GM21515 (cell line): Measurements from ENCODE around the gene CHD5.

Experiments used
- ATAC-seq: cut with Tn5 transposase; IDR thresholded peaks from one replicate; pipeline ENCODE4 v1.9.1; 2021; ENCODE audit not compliant: unreplicated experiment

Gene CHD5

DNA sequence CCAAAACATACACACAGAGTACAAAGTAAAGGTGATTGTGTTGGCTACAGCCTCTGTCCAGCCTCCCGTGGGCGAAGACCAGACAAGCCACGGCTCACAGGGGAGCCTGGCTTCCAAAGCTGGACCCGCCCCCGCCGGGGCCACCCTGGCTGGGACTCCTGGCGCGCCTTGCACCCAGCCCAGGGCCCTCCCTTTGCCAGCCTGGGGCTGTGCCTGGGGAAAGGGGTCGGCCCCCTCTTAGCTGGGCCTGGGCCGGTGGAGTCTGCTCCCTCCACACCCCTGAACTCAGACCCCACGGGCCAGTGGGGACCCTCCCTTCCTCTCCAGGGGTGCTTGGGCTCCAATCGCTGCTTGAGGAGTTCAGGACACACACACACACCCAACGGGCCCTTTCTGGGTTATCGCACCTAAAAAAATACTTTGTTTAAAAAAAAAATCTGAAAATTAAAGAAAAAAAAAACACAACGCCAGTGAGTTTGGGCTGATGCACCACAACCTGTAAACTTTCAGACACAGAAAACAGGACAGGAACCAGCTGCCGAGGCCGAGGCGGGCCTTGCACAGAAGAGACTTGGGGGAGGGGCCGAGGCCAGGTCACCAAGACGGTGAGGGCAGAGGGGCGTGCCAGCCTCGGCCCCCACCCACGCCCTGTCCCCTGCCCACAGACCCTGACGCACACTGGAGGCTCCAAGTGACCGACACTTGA is 78.1 kb downstream of the CHD5 start:
- no peak for ATAC-seq

DNA sequence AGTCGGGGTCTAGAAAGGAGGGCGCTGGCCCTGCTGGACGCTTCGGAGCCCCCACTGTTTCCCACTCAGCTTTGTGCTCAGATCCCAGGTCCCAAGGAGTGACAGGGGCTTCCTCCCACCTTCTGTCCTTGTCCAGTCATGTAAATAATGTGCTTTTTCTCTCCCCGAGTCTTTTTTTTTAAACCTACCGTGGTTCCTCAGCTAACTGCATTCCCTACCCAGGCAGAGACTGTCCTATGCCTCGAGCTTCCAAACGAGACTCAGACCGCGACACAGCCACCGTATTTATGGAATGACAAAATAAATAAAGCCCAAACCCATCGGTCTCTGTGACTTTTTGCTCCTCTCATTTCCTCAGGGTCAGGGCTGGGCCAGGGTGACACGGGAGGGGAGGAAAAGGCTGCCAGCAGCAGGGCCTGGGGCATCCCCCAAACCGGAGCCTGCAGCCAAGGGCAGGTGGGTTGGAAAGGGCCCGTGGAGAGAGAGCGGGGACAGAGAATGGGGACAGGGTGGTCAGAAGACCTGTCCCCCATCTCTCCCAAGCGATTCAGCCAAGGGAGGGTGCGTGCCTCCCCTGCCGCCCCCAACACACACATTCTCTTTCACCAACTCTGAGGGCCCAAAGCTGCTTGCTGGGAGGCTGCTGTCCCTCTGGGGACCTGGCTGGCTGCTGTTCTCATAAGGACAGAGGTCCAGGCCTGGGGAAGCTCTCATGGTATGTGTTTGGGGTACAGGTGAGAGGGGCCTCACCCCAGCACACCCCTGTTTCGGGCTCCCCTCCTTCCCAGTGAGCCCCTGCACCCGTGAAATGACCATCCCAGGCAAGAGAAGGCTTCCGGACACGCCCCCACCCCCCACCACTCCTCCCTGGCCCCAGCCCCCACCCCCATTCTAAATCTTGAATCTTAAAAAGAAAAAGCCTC is 79.0 kb downstream of the CHD5 start:
- ATAC-seq = no peak

DNA sequence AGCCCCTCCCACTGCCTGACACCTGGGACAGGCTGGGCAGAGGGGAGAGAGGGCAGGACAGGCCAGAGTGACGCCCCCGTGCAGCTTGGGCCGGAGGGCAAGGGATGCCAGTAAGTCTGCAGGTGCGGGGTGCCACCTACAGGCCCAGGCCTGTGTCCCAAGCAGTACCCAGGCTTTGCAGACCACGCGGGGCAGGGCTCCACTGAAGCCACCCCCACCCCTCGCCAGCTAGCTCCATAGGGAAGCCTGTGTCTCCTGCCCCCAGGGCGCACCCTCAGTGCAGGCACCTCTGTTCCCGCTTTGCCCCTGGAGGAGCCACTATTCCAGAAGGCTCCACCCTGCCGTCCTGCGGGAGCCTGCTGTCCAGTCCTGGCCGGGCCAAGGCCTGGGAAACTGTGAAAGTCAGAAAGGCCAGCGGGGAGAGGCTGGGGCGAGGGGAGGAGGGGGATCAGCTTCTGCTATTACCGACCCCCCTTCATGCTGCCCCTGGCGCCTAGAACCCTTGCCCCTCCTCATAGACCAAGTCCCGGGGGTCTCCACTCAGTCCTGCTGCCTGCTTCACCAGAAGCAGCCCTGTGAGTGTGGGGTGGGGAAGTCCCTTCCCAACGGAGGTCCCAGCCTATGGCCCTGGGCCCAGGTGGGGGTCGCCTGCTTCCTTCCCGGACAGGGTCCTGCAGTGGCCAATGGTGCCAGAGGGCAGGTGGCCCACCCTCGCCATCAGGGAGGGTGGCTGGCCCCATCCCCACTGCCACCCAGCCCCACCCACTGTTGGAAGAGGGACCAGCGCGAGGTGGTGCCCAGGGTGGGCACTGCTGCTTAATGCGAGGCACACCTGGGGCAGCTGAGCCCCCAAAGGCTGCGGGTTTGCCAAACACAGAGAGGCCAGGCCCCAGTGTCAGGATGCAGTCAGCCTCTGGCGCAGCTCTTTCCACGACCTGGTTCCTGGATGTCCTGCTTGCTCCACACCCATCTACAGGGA is 80.0 kb downstream of the CHD5 start:
- no peak for ATAC-seq

DNA sequence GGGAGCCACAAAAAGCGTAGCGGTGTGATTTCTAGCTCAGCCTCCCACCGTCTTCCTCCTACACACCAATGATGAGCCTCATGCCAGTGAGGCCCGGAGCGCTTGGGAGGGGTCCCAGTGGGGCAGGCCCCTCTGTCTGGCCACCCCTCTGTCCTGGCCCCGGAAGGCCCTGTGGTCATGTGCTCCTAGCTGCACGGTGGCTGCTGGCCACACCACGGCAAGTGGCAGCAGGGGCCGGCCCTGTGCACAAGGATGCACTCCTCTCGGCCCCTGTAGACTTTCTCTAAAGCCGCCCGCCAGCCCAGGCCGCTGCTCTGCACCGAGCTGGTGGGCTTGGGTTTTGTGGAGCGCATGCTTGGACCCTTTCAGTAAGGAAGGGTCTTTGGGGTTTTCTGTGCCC is 80.8 kb downstream of the CHD5 start:
- ATAC-seq = no peak

DNA sequence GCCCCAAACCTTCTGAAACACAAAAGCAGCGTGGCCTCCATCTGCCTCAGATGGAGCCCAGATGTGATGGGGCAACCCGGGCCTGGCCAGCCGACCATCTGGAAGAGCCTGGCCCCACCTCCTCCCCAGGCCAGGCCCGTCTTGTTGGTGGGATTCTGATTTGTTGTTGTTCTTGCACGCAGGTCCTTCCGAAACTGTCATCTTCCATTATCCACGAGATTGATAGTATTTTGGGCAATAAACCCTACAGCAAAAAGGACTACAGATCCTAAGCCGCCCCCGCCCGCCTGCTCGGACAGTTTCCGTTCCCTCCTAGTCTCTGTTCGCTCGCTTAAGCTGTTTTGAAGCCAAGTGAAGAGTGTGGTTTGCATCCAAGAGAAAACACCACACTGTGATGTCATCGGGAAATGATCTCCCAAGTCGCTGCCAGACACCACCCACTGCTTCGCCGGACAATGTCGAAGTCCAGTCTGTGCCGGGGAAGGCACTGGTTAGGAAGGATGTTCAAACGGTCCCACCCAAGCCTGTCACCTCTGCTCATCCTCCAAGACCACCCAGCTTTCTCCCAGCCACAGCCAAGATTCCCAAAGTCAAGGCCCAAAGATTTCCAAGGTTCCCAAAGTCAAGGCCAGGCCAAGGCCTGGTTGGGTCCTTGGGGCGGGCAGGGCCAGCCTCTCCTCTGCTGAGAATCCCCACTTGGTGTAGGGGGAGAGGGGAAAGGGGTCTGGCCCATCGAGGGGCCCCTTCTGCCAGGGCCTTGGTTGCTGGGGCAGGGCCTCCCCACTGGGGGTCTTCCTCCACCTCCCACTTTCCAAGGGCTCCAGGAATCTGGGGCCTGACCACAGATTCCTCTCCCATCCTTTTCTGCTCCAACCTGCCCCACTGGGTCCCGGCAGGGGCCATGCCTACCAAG is 81.6 kb downstream of the CHD5 start:
- no peak for ATAC-seq

DNA sequence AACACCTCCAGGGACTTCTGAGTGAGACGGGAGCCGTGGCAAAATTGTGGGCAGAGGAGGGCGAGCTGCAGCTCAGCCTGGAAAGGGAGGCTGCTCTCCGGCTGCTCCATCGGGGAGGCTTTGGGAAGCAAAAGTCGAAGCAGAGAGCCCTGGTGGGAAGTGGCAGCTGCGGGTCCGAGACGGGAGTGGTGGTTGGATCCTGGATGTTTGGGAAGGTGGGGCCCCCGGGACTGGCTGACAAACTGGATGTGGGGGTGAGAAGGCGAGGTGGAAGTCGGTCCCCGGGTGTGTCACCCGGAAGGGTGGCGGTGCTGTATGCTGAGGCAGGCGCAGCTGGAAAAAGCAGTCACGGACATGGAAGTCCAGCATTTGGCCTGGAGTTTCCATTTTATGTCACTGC is 82.3 kb downstream of the CHD5 start:
- no peak for ATAC-seq

DNA sequence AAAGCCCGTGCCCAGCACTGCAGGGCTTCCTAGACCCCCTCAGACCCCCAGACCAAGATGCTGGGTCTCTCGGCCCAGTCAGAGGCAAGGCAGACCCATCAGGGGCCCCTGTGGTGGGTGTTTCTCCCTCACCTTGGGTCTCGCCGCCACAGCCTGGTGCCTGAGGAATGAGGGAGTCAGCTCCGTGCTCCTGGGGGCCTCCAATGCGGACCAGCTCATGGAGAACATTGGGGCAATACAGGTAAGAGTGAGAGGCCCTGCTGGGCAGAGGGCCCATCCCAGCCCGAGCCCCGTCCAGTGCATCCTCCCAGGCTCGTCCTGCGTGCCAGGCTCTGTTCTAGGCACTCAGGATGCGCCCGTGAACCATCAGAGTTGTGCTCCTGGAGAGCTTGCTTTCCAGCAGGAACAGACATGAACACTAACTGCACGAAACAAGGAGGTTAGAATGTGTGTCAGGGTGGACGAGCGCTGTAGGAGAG is 83.0 kb downstream of the CHD5 start:
- no peak for ATAC-seq

DNA sequence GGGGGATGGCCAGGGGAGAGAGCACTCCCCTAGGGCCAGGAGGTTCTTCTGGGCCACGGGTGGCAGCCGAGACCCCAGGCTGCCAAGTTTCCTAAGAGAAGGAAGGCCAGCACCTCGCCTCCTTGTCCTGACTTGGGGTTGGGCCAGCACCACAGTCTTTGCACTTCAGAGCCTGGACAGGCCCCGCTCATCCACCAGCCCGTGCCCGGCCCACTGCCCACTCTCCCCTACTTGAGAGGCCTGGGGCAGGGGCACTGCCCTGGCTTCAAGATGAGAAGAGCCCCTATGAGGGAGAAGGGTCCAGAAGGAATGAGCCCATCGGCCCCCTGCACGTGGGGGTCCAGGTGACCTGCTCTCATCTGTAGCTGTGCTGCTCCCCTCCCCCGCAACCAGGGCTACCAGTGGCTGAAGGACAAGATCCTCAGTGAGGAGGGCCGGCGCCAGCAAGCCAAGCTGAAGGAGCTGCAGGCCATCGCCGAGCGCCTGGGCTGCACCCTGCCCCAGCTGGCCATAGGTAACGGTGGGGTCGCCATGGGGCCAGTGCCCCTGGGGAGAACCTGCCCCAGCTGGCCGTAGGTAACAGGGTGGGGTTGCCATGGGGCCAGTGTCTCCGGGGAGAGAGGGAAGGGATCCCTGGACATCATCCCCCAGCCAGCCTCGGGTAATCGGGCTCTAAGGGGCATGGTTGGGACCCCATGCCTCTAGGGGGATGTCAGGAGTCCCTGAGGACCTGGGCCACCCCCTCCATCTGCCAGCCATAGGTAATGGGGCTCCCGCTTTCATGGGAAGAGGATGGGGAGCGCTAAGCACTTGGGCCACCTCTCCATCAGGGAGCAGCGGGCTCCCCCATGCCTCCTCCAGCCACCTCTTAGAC is 83.6 kb downstream of the CHD5 start:
- ATAC-seq = no peak

DNA sequence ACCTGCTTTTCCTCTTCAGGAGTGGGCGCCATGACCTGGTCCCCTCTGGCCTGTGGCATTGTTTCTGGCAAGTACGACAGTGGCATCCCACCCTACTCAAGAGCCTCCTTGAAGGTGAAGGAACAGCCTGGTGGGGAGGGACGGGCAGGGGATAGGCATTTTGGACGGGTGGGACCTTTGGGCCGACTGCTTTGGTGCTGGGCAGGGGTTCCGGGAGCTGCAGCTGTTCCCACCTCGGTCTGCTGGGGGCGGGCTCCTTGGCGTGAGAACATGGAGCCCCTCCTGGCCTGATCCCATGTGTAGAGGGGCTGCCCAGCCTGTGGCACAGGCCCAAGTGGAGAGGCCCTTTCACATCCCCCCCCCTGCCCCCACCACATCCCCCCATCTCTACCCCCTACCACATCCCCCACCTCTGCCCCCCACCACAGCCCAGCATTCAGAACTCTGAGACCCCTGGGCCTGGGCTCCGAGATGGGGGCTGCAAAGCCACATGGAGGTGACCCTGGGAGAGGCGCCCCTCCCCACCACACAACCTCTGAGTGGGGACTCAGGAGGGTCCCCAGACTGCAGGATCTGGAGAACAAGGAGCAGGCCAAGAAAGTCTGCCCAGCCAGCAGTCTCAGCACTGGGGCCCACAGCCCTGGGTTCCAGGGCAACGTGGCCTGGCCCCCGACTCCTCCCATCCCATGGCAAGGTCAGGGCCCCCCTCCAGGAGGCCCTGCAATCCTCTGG is 84.4 kb downstream of the CHD5 start:
- no peak for ATAC-seq

DNA sequence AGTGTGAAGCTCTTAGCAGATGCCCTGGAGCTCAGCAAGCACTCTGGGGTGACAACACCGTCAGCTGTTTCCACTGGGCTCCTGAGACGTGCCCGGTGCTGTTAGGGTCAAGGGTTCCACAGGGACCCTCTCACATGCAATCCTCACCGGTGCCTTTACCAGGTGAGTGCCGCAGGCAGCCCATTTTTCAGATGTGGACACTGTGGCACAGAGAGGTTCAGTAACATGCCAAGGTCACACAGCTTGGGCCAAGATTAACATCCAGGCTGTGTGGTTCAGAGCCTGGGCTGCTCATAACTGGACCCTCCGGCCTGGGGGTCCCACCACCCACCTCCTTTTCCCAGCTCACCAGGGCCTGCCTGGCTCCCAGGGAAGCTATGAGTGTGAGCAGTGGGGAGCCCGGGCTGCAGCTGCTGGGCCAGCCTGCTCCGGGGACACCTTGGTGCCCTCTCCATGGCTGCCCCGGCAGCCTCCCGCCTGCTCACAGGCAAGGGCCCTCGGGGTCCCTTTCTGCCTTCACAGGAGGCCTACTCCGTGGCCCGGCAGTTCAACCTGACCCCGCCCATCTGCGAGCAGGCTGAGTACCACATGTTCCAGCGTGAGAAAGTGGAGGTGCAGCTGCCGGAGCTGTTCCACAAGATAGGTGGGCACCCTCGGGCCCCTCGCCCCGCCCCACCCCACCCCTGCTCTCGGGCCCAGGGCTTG is 85.2 kb downstream of the CHD5 start:
- ATAC-seq = no peak

DNA sequence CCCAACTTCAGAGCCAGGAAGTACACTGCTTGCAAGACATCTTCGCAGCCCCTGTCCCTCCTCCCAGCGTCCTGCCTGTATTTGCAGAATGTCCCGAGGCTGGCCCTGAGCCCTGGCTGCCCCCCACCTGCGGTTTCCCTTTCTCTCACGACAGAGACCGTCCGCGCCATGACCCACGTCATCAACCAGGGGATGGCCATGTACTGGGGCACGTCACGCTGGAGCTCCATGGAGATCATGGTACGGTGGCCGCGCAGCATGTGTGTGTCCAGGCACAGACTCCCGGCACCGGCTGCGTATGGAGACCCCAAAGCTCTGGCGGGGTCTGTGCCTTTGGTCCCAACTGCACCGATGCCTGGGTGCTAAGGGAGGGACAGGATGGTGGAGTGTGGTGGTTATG is 85.9 kb downstream of the CHD5 start:
- no peak for ATAC-seq

DNA sequence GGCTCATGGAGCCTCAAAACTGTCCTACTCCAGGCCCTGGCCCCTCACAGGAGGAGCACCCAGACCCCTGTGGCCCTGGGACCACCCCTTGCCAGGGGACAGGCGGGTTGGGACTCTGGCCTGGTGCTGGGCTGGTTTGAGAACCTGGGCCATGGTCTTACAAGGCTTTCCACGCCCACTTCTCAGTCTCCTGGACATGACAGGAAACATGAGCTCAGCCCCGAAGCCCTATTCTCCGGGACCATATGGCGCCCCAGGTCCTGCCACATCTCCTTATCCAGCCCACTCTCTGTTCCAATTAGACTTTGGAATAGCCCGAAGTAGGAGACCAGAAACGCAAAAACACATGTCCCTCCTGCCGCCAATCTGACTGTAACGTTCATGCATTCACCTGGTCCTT is 86.5 kb downstream of the CHD5 start:
- no peak for ATAC-seq

DNA sequence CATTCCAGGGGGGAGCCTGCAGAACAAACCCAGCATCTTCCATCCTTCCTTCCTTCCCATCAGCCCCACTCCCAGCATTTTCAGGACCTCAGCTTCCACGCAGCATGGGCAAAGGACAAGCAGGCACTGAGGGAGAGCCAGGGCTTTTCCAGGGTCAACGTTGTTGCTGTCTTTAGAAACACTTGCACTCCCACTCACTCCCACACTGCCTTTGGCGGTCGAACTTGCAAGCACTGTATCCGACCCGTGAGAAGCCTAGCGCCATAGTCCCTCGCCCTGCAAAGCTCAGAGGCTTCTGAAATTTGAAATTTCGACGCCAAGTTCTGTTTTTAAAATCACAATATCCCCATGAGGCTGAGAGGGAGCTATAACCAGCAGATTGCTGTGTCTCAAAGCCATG is 87.0 kb downstream of the CHD5 start:
- ATAC-seq = no peak

DNA sequence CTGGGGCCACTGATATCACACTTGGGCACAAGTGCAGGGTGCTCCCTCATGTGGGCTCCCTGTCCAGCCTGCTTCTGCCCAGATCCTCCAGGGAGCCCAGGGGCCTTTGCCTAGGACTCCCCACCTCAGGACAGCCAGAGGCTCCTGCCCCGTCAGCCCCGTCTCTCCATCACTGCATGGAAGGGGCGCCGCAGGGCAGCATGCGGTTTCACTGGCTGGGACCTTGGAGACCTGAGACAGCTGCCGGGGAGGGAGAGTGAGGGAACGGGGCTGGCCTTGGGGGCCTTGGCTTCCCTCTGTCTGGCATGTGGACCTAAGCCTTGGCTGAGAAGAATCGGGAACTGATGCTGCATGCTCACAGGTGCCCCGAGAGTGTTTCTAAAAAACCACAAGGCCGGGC is 87.9 kb downstream of the CHD5 start:
- ATAC-seq = no peak

DNA sequence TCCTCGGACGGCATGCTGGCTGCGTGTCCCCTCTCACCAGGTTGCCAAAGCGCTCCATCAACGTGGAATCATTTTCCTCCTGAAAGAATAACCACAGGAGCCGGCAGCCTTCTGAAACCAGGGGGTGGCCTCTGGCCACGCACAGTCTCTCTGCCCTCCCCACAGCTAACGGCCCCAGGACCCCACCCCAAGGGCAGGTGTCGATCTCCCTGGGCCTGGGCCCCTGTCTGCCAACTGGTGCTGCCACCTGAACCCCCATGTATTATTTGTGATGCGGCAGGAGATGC is 88.4 kb downstream of the CHD5 start:
- no peak for ATAC-seq

DNA sequence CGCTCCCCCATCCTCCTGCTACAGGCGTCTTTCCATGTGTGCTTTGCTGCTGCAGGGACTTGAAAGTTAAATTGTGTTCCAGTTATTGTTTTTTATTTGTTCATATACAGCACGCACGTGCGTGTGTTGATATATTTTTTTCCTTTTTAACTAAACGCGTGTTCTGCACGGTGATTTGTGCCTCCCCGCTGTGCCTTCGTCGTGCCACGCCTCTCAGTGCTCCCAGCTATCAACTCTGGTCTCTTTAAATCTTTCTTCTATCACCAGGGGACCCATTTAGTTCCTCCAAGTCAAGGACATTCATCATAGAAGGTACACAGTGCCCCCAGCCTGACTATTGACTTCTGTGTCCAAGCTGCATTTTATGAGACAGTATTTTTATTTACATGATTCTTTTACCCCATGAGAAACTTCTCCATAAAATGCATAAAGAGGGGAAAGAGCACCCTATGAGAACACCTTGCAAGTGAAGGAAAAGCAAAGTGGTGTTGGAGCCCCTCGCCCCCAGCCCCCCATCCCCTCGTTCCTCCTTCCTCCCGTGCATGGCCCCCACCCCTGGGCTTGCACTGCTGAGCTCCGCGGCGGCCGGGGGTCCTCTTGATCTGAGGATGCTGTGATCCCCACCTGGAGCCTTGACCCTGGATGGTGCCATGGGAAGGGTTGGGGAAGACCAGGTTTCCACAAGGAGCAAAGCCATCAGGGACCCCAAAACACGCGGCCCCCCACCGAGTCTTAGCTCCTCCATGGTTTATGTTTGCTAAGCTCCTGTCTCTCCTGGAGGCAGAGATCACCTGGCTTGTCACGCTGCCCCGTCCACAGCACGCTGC is 88.9 kb downstream of the CHD5 start:
- no peak for ATAC-seq

DNA sequence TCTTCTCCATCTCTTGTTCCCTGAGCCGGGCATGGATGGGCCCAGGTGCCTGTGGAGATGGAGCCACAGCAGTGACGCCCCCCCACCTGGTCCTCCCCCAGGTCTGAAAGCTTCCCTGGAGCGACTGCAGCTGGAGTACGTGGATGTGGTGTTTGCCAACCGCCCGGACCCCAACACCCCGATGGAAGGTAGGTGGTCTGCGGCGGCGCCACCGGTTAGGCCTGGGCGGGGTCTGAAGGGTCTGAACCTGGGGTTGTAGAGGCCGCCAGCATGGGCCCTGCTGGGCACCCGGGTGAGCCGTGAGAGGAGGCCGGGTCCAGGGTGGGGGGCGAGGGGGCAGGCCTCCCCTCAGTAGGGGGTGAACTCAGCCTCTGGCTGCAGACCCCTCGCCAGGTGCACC is 89.8 kb downstream of the CHD5 start:
- no peak for ATAC-seq
